Measurements from ENCODE around the gene PSKH1.
"Not testable (repeated sequence)": the region's sequence is repeated elsewhere in the genome, so short reads cannot be mapped to it uniquely, and the experiment has no call there.

PSKH1 gene

GRCh38 chr16:67964477-67965131 lies 71.5 kb downstream of the PSKH1 start:
- DNase-seq = no peak

DNA sequence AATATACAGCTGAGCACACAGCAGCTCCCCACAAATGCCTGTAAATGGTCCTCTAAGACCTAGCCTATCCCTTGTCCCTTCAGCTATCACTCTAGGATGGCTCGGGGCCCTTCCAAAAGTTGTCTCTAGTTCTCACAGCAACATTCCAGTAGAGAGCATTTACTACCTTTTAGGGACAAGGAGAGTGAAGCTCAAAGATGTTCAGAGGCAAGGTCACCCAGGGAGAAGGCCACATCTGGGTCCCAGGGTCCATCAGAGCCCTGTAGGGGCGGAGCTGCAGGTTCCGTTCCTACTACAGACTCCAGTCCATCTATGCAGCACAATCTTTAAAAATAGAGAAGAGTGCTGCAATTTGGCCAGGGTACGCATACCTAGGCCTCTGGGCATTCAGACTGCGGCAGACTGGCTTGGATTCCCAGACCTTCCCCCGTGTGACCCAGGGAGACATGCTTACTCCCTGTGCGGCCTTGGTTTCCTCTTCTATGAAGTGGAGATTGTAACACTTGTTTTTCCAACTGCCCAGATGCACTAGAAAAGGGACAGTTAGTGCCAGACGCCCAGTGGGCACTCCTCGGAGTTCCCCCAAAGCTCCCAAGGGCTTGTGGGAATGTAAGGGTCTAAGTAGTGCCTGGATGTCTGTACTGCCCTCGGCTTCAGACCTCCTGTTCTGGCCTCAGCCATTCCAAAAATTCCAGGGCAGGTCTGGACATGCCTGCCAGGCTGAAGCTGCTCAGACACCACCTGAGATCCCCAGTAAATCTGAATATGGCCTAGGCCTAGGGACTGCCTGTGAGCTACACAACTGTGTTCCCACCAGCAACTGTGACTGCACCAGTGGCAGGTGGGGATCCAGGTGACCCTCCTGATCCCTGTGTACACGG lies 72.9 kb downstream of the PSKH1 start:
- no peak for DNase-seq

DNA sequence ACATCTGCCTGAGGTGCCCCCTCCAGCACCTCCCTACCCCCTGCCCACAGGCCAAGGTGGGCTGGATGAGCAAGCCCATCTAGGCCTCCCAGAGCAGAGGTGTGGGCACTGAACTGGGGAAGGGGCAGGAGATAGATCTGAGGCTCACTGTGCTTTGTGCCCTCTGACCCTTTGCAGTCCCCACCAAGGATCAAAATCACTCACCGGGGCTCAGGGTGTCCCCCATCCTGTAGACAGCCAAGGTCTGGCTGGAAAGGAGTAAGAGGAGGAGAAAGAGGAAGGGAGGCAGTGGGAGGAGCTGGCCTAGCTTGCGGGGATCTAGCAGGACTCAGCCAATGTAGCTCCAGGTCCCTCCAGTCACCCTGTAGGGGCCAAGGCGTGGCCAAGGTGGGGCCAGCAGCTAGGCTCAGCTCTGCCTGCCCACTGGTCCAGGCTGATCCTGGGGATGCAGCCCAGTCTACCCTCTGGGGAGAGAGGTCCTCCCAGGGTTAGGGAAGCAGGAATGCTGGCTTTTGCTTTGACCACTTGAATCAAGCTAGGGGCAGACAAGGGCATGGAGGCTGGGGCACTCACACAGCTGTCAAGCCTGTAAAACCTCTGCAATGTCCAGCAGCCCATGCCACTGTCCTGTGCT lies 73.6 kb downstream of the PSKH1 start:
- no peak for DNase-seq

GRCh38 chr16:67967183-67967957 lies 74.3 kb downstream of the PSKH1 start:
- peak; percentile 30 for DNase-seq

- DNase-seq = peak; percentile 25
These were observed 74.9 kb downstream of the PSKH1 start for GRCh38 chr16:67967958-67968399.

DNA sequence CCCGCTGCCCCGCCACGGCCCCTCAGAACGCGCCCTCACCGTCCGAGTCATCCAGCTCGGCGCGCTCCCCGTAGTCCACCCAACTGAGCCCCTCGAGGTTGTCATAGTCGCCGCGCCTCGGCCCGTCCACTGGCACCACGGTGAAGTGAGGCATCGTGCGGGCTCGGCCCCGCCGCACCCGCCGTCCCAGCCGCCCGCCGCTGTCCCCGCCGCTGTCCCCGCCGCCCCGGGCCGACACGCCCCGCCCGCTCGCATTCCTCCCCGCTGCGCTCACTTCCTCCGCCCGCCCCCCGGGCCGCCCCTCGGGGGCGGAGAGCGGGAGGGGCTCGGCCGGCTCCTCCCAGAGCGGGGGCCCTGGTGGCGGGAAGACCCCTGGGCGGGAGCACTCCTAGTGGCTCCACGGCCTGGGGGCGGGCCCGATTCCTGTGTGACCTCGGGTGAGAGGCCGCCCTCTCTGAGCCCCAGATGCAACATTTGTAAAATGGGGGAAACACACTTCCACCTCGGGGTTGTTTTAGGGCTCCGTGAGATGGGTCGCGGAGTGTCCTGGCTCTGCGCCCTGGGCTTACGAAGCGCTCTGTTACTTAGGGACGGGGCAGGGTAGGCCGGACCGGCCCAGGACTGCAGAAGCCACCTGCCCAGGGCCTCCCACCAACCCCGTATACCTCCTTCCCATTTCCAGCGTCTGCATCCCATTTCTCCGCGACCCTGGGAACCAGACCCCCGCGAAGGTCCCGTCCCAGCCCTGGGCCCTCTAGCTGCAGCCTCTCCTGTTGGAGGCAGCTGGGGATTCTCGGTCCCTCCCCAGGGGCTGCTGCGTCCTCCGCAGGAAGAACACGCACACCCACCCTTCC lies 75.6 kb downstream of the PSKH1 start, which contains the start of gene SLC12A4:
TSS of gene SLC12A4 (minus strand) at position 238 of the 854 bp plus-strand sequence. CDS start at position 154, 84 bp downstream.
- peak; percentile 74 for DNase-seq

DNA sequence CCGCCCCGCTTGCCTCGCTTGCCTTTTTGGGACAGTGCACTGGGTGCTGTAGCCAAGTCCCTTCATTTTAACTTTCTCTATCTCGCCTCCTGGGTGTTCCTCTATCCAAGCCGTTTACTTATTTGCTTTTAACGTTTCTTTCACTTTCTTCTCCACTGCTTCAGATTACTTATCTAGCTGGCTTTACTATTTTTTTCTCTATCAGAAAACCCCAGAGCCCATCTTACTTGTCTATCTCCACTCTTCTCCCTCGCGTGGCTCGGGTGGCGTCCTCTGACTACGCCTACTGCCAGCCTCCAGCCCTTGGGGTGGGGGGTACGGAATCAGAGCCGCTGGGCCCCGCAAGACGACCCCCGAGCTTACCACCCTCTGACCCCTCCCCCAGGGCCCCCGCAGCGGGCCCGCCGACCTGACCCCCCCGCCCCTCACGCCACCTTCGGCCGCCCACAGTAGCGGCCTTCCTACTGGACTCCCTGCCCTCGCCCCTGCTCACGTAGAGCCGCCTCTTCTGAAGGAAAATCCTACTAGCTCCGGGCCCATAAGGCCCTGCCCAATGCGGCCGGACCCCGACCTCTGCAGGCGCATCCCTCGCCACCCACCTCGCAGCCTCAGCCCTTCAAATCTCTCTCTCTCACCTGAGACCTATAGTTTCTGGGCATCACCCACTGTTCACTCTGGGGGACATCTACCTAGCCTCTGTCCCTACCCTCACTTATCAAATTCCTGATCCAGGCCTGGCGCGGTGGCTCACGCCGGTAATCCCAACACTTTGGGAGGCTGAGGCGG lies 76.4 kb downstream of the PSKH1 start:
- no peak for DNase-seq

GRCh38 chr16:67971111-67971510 lies 78.1 kb downstream of the PSKH1 start:
- no peak for DNase-seq

GRCh38 chr16:67972285-67972684 lies 79.2 kb downstream of the PSKH1 start:
- not testable (repeated sequence) for DNase-seq

DNA sequence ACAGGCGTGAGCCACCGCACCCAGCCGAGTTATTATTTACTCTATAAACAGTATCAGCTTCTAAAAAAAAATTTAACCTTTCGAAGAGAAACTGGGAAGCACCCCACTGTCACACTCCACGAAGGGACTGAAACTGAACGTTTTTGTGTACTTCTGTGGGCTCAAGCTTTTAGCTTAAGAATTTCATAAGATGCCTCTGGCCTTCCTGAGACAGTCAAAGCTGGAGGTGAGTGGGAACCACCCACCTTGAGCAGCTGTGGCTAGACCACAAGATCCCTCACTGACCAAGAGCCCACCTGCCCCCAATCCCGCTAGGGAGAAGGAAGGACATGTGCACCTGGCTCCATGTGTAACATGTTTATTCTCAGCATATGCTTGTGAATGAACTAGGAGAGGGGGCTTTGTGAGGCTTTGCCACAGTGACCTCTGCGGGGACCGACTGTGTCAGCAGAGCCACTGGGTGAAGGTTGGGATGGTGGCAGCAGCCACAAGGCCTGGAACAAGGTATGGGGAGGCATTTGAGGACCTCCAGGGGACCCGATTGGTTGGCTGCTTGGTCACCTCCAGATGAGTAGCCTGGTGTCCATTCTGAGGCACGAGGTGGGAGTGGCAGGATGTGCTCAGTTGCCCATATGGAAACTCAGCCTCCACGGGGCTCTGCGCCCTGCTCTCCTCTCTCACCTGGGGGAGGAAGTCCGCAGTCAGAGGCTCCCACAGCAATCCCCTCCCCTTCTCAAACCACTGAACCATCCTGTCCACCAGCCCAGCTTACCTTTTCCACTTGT lies 82.5 kb downstream of the PSKH1 start:
- no peak for DNase-seq

GRCh38 chr16:67976205-67976604 lies 83.2 kb downstream of the PSKH1 start:
- no peak for DNase-seq

GRCh38 chr16:67977005-67977404 lies 84.0 kb downstream of the PSKH1 start:
- no peak for DNase-seq

DNA sequence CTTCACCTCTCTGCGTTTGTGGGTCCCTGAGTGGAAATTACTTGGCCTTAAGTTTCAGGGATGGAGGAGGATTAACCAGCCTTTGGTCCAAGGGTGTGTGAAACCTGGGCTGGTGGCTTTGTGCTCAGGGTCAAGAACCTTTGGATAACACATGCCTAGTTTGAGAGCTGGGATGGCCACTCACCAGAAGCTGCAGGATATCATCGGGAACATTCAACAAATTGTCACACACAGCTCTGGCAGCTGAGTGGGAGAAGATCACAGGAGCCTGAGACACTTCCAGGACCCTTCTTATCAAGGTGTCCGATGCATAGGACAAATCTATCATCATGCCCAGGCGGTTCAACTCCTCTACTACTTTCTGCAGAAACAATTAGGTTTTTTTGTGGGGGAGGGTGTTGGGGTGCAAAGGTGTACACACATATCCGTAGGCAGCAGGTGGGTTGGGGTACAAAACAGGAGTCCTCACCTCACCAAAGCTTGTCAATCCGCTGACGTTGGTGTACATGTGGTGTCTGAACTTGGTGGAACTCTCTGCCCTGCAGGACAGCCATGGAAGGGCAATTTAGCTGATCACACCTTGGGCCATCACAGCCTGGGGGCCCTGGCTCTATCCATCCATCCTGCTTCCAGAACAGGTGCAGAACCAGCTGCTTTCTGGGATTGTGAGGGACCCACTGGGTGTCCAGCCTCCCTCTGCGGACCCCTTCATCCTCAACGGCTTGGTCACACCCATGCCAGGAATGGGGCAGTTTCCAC lies 84.6 kb downstream of the PSKH1 start:
- no peak for DNase-seq

Measured in HCEC 1CT (cell line).